ENCODE measurements around the gene PRR4. TPM values are rescaled to one million over a fixed set of nuclear protein-coding genes. Genes with fewer than 3 reads are reported as not detected.

PRR4 gene
- total RNA-seq, 1 donor from 2014 or later: 2.3 TPM

- Mint-ChIP-seq H3K4me1 (ENCODE audit: low read depth) (peaks cover 14% of the 10 kb centered on the region), H3K27ac (ENCODE audit: unreplicated experiment) (no peak overlapping the region), H3K9me3 (ENCODE audit: low read depth) (peaks cover 13% of the 10 kb centered on the region), H3K4me3 (ENCODE audit: unreplicated experiment) (no peak overlapping the region), H3K27me3 (ENCODE audit: low read depth) (no peaks in the 10 kb centered on the region), H3K36me3 (ENCODE audit: low read depth) (peaks cover 25% of the 10 kb centered on the region)
- TF ChIP-seq CTCF (IDR thresholded peaks at IDR 0.05): no peak
- no peak for DNase-seq (ENCODE audit: low spot score)
Measured at GRCh38 chr12:10853776-10854175, 4.5 kb upstream of the PRR4 start.

GRCh38 chr12:10851243-10851858 is 2.1 kb upstream of the PRR4 start:
- TF ChIP-seq CTCF (IDR thresholded peaks at IDR 0.05): no peak
- peaks cover 4% of the 10 kb centered on the region for H3K9me3 Mint-ChIP-seq (ENCODE audit: low read depth)
- H3K36me3 Mint-ChIP-seq (ENCODE audit: low read depth): peaks cover 18% of the 10 kb centered on the region
- H3K4me1 Mint-ChIP-seq (ENCODE audit: low read depth): peaks cover 14% of the 10 kb centered on the region
- no peaks in the 10 kb centered on the region for H3K27me3 Mint-ChIP-seq (ENCODE audit: low read depth)
- no peak overlapping the region for H3K4me3 Mint-ChIP-seq (ENCODE audit: unreplicated experiment)
- DNase-seq (ENCODE audit: low spot score): no peak
- H3K27ac Mint-ChIP-seq (ENCODE audit: unreplicated experiment): no peak overlapping the region

- Mint-ChIP-seq H3K9me3 (ENCODE audit: low read depth) (no peaks in the 10 kb centered on the region), H3K27ac (ENCODE audit: unreplicated experiment) (no peak overlapping the region), H3K4me3 (ENCODE audit: unreplicated experiment) (no peak overlapping the region), H3K27me3 (ENCODE audit: low read depth) (no peaks in the 10 kb centered on the region), H3K4me1 (ENCODE audit: low read depth) (peaks cover 11% of the 10 kb centered on the region), H3K36me3 (ENCODE audit: low read depth) (peaks cover 13% of the 10 kb centered on the region)
- DNase-seq (ENCODE audit: low spot score): no peak
- no peak for TF ChIP-seq CTCF (IDR thresholded peaks at IDR 0.05)
Measured at GRCh38 chr12:10847744-10848143, 1.5 kb downstream of the PRR4 start.

GRCh38 chr12:10842862-10843261 is 6.4 kb downstream of the PRR4 start:
- H3K4me3 Mint-ChIP-seq (ENCODE audit: unreplicated experiment): no peak overlapping the region
- peaks cover 2% of the 10 kb centered on the region for H3K9me3 Mint-ChIP-seq (ENCODE audit: low read depth)
- H3K27me3 Mint-ChIP-seq (ENCODE audit: low read depth): no peaks in the 10 kb centered on the region
- H3K27ac Mint-ChIP-seq (ENCODE audit: unreplicated experiment): no peak overlapping the region
- no peak for TF ChIP-seq CTCF (IDR thresholded peaks at IDR 0.05)
- H3K4me1 Mint-ChIP-seq (ENCODE audit: low read depth): no peaks in the 10 kb centered on the region
- H3K36me3 Mint-ChIP-seq (ENCODE audit: low read depth): peaks cover 15% of the 10 kb centered on the region
- DNase-seq (ENCODE audit: low spot score): no peak

GRCh38 chr12:10838461-10838860 is 10.8 kb downstream of the PRR4 start:
- TF ChIP-seq CTCF (IDR thresholded peaks at IDR 0.05): no peak
- H3K4me3 Mint-ChIP-seq (ENCODE audit: unreplicated experiment): no peak overlapping the region
- H3K9me3 Mint-ChIP-seq (ENCODE audit: low read depth): peaks cover 7% of the 10 kb centered on the region
- no peaks in the 10 kb centered on the region for H3K27me3 Mint-ChIP-seq (ENCODE audit: low read depth)
- DNase-seq (ENCODE audit: low spot score): no peak
- no peak overlapping the region for H3K27ac Mint-ChIP-seq (ENCODE audit: unreplicated experiment)
- H3K4me1 Mint-ChIP-seq (ENCODE audit: low read depth): no peaks in the 10 kb centered on the region
- H3K36me3 Mint-ChIP-seq (ENCODE audit: low read depth): peaks cover 8% of the 10 kb centered on the region

Data from chondrocyte (in vitro differentiated cells).